Astrocyte of the spinal cord (primary cell): Measurements from ENCODE around the gene DYNC2H1.

Source experiments
- DNase-seq: peaks from one replicate; pipeline ENCODE4 v3.0.0; 2011; ENCODE audit warnings: low read depth, low spot score
- H3K4me3 ChIP-seq: 2 replicates; pipeline ENCODE4 v1.5.1; 2011; ENCODE audit warnings: low read depth, mild to moderate bottlenecking, low read length, moderate library complexity
- in situ Hi-C: cut with HindIII; loops from 2 replicates; pipeline ENCODE4 v1.10.0; 2017; ENCODE audit warnings: low sequenced_read_pairs
- TF ChIP-seq, protein P1 (sequence below): IDR thresholded peaks from 2 replicates; pipeline ENCODE4 v1.5.1; 2012; ENCODE audit warnings: low read depth, mild to moderate bottlenecking, low read length, inconsistent platforms

Gene DYNC2H1

DNA sequence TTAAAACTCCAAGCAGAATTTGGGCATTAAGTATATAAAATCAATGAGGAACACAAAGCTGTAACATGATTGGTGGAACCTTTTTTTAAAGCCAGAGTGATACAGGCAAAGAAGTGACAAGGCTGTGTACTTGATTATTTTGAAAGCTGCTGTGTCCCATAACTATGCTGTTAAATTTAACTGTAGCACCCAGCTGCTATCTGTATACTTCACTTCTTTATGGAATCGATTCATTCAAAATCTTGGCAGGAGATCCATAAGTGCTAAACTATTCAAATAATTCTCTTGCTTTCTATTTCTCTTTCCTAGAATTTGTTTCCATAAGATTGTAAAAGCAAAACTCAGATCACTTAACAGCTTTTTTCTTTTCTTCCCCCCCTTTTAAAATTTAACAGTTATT, 231.7 kb downstream of the DYNC2H1 start:
- H3K4me3 ChIP-seq = no peak overlapping the region

DNA sequence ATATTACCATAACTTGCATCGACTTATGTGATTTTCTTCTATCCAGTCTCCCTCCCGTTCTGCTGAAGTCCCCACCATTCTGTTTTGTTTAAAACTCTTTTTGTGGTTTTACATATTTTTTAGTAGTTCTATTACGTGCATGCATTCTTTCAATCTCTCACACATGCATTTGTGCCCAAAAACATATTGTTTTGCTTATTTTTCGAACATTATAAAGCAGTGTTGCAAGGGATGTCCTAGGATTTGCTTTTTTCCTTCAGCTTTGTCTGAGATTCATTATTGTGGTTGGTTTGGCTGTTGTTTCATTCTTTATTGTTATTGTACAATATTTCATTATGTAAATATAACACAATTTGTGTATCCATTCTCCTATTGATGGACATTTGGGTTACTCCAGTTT, 235.7 kb downstream of the DYNC2H1 start:
- no peak overlapping the region for H3K4me3 ChIP-seq
- TF ChIP-seq, protein P1, sequence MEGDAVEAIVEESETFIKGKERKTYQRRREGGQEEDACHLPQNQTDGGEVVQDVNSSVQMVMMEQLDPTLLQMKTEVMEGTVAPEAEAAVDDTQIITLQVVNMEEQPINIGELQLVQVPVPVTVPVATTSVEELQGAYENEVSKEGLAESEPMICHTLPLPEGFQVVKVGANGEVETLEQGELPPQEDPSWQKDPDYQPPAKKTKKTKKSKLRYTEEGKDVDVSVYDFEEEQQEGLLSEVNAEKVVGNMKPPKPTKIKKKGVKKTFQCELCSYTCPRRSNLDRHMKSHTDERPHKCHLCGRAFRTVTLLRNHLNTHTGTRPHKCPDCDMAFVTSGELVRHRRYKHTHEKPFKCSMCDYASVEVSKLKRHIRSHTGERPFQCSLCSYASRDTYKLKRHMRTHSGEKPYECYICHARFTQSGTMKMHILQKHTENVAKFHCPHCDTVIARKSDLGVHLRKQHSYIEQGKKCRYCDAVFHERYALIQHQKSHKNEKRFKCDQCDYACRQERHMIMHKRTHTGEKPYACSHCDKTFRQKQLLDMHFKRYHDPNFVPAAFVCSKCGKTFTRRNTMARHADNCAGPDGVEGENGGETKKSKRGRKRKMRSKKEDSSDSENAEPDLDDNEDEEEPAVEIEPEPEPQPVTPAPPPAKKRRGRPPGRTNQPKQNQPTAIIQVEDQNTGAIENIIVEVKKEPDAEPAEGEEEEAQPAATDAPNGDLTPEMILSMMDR = no peak
- in situ Hi-C loops = no loop called here
- DNase-seq = no peak

More for the DNA sequence above, 231.7 kb downstream of the DYNC2H1 start:
- TF ChIP-seq, protein P1 = no peak
- in situ Hi-C loops = no loop called here
- DNase-seq = no peak

DNA sequence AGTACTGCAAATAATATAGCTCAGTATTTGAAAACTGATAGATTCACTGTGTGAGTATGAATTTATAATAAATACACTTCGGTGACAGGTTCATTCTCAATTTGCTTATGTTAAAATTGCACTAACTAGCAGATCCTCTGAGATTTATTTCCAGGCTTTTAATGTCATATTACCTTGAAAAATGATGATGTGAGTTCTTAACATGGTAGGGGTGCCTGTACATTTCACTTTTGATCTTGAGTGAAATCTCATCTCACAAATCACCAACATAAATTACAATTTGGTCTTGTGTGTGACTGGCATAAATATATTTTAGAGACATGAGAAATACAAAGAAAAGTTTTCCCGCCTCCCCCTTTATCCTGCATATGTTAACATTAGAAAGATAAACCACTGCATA, 240.4 kb downstream of the DYNC2H1 start:
- in situ Hi-C loops = no loop called here

DNA sequence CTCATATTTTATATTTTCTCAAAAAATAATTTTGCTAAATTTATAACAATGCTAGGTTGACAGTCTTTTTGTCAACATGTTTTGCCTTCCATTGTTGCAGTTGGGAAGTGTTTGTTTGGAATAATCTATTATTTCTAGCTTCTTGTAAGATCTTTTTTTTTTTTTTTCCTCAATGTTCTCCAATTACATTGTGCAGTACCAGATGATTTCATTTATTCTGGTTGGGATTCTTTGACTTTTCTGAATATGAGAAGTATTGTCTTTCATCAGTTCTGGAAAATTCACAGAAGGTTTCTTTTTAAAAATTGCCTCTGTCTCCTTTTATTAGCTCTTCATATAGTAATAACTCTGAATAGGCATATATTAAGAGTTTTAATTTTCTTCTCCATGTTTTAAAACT, 245.4 kb downstream of the DYNC2H1 start:
- in situ Hi-C loops = no loop called here
- TF ChIP-seq, protein P1 = no peak
- no peak overlapping the region for H3K4me3 ChIP-seq
- no peak for DNase-seq

More for the DNA sequence above, 240.4 kb downstream of the DYNC2H1 start:
- no peak overlapping the region for H3K4me3 ChIP-seq
- TF ChIP-seq, protein P1 = no peak
- DNase-seq = no peak

DNA sequence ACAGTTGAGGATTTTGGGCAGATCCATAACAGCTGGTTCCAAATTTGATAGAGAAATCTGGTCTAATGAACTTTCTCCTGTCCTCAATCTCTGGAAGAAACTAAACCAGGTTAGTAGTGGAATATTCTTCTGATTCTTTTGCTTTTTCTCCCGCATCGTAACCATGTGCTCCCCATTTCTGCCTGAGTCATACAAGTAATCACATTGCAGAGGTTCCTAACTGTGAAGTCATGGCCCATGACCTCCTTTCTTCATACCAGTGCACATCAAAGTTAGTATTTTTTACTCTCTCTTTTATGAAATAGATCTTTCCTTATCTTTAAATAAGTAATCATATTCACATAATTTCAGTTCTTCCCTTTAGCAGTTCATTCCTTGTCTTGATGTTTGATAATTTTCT, 249.0 kb downstream of the DYNC2H1 start:
- TF ChIP-seq, protein P1 = no peak
- no peak overlapping the region for H3K4me3 ChIP-seq
- peak; percentile 42 for DNase-seq
- in situ Hi-C loops = no loop called here

DNA sequence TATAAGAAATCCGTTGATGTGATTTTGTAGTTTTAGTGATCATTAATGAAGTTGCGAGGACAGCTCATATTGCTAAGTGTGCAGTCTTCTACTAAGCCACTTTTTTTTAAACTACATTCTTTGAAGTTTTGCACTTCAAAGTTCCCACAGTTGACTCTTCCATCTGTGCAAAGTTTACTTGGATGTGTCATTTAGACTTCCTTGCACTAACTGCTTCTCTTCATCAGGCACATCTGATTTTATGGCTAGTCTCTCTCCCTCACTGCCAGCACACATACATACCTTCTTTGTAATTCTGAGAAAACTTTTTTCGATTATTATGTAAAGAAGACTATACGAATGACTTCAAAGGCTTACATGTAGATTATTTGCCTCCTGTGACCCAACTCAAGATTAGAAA, 250.0 kb downstream of the DYNC2H1 start:
- no peak overlapping the region for H3K4me3 ChIP-seq
- DNase-seq = peak; percentile 32
- in situ Hi-C loops = no loop called here
- TF ChIP-seq, protein P1 = no peak

DNA sequence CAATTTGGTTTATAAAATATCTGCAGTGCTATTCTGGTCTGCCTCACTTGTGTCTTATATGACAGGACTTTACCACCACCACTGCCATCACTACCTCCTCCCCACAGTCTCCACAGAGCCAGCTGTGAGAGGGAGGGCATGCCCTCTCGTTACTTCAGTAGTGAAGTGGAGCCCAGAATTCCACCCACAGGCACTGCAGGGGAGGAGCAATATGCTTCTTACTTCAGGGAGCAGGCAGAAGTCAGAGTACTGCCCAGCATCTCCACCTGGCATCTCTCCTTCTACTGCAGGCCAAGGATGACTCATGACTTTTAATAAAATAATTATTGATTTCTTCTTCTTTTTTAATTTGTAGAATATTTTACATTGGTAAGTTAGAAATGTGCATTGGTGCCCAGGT, 255.5 kb downstream of the DYNC2H1 start:
- in situ Hi-C loops = no loop called here
- TF ChIP-seq, protein P1 = no peak
- no peak overlapping the region for H3K4me3 ChIP-seq
- DNase-seq = no peak
